Measurements from ENCODE around the gene SLC45A2. TPM values are rescaled to one million over a fixed set of nuclear protein-coding genes. Genes with fewer than 3 reads are reported as not detected.
A peak's percentile ranks its signal among the peaks of the same experiment; 100 is the strongest.
"Not testable (repeated sequence)": the region's sequence is repeated elsewhere in the genome, so short reads cannot be mapped to it uniquely, and the experiment has no call there.

SLC45A2 gene
- 0.05 TPM for polyA plus RNA-seq (2013, experiment 1 of 2; ENCODE audit: insufficient read length)
- polyA plus RNA-seq (2013, experiment 2 of 2; ENCODE audit: insufficient read length): not detected

DNA sequence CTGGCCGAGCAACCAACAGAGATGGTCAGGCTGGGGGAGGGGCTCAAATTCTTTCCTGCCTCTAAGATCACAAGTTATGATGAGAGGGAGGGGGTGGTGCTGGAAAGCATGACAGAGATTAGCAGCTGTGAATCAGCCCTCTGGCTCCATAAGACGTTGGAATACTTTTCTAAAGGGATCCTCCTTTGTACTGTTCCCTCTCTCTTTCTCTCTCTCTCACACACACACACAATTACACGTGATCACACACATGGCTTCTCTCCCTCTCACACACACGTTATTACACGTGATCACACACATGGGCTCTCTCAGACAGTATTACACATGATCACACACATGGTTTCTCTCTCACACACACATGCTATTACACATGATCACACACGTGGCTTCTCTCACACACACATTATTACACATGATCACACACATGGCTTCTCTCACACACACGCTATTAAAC, at the start of gene SLC45A2:
Gene SLC45A2 (minus strand): TSS at position 23 of the 454 bp plus-strand sequence. CDS start 110 bp downstream, outside the sequence.
- DNase-seq: peak; percentile 56

DNA sequence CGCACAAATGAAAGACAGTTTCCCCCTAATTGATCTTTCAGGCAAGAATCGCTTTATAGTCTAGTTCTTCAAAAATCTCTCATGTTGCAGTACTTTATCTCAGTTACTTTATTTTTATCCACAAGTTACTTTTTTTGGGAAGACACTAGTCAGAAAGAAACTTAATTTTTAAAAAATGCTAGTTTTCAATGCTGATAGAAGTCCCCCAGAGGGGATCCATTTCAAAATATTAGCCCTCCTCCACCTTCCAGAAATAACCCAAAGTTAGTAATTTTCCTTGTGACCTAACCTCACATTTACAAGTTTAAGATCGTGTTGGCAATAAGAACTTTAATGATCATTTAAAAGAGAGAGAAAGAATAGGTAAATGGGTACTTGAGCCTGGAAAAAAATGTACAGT, 47.5 kb upstream of the SLC45A2 start:
- DNase-seq: no peak

DNA sequence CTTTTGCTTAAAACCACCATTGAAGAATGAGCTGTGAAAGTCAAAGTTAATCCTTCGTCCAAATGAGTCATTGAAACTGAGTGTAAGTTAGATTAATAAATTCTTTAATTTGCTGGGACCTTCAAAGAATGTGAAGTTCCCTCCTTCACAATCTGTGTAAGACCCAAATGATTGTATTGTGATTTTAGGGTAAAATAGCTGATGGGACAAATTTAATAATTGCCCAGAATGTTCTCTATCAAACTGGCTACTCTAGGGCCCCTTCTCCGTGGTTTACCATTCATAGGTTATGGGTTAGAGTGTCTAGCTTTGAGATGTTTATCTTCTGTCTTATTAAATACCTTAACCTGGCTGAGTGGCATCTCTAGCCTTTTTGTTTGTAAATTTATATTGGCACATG, 46.6 kb upstream of the SLC45A2 start:
- no peak for DNase-seq

GRCh38 chr5:34030585-34030984, 46.1 kb upstream of the SLC45A2 start:
- DNase-seq: not testable (repeated sequence)

- no peak for DNase-seq
These were observed 45.6 kb upstream of the SLC45A2 start for GRCh38 chr5:34030048-34030447.

GRCh38 chr5:34028349-34028748, 43.9 kb upstream of the SLC45A2 start:
- no peak for DNase-seq

DNA sequence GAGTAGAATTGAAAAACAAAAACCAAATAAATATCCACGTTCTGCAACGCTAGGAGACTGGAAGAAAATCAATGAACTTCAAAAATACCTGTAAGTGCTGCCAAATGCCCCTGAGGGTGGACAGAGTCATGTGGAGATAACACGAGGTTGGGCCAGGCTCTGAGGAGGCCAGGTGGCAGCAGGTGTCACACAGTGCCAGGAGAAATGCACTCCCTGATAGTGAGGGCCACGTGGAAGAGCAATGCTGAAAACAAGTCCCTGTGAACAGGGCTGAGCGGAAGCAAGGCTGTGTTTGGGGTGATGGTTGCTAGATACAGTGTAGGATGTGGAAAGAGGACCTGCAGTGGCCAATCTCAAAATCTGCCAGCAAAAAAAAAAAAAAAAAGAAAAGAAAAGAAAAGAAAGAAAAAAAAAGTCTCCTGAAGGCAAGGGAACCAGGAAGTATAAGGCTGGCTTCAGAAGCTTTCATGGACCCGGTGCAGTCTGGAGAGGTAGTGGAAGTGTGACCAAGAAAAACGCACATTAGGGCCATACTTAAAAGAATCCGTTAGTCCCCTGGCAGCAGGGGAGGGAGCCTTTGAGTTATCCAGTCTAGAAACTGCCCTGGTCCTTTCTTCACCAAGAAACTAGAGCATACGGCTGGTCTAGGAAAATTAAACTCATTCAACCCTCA, 41.7 kb upstream of the SLC45A2 start:
- DNase-seq: no peak

DNA sequence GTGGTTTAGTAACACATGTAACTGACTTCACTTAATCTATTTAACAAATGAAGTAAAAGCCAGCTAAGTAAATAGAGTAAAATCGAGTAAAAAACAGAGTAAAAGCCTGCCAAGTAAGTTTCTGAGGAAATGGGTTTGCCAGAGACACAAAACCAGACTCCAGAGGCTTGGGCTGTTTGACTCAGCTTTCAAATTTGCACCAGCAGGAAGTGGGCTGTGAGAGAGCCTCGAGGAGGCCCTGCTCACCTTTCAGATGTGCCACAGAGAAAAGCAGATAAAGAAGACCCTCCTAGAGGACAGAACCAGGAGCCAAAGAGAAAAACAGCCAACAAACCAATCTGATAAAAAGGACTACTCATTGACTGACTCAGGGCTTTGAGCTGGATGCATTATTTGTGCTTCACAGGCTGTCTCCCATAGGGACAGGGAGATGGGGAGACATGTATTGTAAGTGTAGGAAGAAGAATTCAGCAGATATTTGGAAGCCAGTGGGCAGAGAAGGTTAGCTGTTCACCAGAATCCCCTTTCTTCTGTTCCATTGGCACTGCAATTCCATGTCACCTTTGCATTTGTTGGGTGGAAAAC, 37.7 kb upstream of the SLC45A2 start:
- peak; percentile 31 for DNase-seq

DNA sequence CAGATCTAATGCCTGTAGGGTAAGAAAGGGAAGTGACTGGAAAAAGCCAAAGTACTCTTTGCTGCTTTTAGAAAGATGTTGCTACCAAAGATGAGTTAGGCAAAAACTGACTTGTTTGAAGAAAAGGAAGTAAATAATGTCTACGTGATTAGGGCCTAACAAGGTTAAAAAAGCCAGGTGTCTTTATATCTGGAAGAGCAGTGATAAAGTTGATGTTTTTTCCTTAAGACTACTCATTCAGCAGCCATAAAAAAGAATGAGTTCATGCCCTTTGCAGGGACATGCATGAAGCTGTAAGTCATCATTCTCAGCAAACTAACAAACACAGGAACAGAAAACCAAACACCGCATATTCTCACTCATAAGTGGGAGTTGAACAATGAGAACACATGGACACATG, 36.8 kb upstream of the SLC45A2 start:
- DNase-seq: no peak

DNA sequence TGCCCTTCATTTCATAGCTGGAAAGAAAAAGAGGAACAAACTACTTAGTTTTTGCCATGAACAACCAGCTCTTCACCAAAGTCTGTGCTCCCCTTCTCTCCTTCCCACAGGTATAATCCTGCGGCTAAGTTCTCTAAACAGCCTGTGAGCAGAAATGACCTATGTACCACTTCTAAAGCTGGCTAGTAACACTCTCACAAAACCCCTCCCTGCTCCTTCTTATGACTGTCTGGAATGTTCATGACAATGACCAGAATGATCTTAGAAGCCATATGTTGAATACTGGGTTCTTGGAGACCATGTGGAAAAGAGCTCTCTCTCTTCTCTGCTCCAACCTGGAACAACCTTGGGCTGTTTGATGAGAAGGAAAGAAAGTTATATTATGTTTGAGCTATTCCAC, 36.2 kb upstream of the SLC45A2 start:
- no peak for DNase-seq

DNA sequence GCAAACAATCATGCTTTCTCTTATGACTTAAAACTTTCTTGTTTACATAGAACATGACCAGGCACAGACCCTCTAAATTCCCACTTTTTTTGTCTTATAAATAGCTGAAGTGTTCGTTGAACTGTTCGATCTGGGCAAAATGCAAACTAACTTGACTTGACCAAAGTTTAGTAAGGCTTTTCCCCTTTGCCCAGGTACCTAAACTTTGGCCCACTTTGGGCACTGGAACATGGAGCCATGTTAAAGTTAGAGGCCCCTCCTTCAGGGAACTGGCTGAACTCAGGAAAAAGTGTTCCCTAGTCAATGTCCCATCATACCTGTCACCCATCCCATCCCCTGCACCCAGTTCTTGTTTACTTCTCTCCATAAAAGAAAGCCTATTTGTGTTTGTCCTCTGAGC, 32.8 kb upstream of the SLC45A2 start:
- no peak for DNase-seq

DNA sequence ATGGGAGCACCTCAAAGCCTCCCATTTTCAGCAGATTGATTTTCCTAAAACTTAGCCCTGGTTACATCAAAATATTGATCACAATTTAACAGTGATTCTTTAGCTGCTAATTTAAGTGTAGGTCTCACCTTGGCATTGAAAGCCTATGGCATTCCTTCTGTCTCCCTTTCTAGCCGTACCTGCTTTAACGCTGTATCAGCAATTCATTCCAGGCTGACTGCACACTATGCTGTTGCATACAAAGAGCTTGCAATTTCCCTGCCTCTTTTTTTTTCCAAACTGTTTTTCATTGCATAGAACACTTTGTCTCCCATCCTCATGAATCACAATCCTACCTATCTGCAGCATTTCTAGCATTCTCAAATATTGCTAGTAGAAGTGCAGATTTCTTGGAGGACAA, 32.3 kb upstream of the SLC45A2 start:
- no peak for DNase-seq

- DNase-seq: no peak
These were observed 31.7 kb upstream of the SLC45A2 start for GRCh38 chr5:34016222-34016621.

DNA sequence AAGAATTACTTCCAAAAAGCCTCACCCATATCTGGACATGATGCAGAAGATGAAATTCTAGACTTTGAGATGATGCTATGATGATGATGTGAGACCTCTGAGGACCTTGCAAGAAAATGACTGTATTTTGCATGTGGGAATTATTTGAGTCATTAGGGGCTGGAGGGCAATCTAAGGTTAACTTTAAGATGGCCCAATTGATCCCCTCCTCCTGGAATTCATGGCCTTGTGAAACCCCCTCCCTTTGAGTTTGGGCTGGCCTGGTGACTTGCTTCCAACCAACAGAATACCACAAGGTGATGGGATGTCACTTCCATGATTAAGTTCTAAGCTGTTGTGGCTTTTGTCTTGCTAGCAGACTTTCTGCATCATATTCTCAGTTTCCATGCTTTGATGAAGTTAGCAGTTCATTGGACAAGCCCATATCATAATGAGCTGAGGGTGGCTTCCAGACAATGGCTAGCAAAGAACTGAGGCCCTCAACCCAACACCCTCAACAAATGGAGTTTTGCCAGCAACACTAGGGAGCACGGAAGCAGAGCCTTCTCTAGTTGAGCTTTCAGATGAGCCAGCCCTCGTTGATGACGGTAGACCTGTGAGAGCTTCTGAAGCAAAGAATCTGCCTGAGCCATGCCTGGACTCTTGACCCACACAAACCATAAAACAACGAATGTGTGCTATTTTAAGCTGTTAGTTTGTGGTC, 30.8 kb upstream of the SLC45A2 start:
- DNase-seq: no peak

GRCh38 chr5:34014626-34015025, 30.1 kb upstream of the SLC45A2 start:
- no peak for DNase-seq

- no peak for DNase-seq
These were observed 29.1 kb upstream of the SLC45A2 start for GRCh38 chr5:34013547-34013946.

GRCh38 chr5:34012791-34013190, 28.3 kb upstream of the SLC45A2 start:
- DNase-seq: peak; percentile 60

- no peak for DNase-seq
These were observed 27.0 kb upstream of the SLC45A2 start for GRCh38 chr5:34011536-34011935.

DNA sequence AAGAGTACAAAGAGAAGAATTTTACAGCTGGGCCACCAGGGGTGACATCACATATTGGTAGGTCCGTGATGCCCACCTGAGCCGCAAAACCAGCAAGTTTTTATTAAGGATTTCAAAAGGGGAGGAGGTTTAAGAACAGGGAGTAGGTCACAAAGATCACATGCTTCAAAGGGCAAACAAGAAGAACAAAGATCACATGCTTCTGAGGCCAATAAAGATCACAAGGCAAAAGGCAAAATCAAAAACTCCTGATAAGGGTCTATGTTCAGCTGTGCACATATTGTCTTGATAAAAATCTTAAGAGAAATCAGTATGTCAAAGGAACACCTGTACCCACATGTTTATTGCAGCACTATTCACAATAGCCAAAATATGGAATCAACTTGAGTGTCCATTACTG, 25.7 kb upstream of the SLC45A2 start:
- not testable (repeated sequence) for DNase-seq

DNA sequence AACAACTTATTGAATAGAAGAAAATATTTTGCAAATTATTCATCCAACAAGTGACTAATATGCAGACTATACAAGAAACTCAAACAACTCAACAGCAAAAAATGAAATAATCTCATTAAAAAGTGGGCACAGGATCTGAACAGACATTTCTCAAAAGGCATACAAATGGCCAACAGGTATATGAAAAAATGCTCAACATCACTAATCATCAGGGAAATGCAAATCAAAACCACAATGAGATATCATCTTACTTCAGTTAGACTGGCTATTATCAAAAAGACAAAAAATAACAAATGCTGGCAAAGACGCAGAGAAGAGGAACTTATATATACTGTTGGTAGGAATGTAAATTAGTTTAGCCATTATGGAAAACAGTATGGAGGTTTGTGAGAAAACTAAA, 25.1 kb upstream of the SLC45A2 start:
- DNase-seq: no peak

GRCh38 chr5:34008802-34009201, 24.3 kb upstream of the SLC45A2 start:
- no peak for DNase-seq

- peak; percentile 93 for DNase-seq
These were observed 23.4 kb upstream of the SLC45A2 start, which contains the start of gene AMACR for GRCh38 chr5:34007621-34008600. TSS of gene AMACR (minus strand) at chr5:34008050. CDS start at chr5:34008019, 31 bp downstream.

Measured in fibroblast of skin of scalp (primary cell).